AG08395 (cell line): ENCODE data around the gene MSI2.

Source experiments
- DNase-seq: peaks from one replicate; pipeline ENCODE4 v3.0.0; 2012; ENCODE audit warnings: mixed read lengths, low spot score

MSI2 gene

GRCh38 chr17:57246257-57246656 is 10.1 kb upstream of the MSI2 start:
- no peak for DNase-seq

GRCh38 chr17:57247261-57247660 is 9.1 kb upstream of the MSI2 start:
- no peak for DNase-seq

DNA sequence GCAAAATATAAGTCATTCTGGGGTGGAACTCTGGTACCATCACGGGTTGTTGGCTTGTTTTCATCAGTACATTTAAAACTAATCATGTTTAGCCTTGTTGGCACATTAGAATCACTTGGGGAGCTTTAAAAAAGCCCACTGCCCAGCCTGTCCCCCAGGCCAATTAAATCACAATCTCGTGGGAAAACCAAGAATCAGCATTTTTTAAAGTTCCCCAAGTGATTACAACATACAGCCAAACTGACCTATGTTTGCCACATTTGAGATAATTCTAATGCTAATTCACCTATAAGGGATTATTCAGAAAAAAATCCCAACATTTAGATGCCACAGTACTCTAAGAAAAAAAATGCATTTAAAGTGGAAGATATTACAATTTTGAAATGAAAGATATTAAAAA is 8.4 kb upstream of the MSI2 start:
- DNase-seq = no peak

DNA sequence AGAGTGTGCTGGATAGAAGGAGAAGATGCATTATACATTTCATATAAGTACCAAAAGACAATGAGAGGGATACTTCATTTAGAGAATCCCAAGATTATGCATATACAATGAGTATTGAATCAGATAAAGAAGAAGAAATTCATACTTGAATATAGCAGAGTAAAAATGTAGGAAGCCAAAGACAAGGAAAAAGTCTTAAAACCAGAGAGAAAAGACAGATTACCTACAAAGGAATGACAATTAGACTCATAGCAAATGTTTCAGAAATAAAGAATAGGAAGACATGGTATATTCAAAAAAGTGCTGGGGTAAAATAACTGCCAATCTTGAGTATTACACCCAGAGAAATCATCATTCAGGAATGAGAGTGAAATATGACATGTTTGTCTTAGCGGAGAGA is 6.8 kb upstream of the MSI2 start:
- DNase-seq = no peak

DNA sequence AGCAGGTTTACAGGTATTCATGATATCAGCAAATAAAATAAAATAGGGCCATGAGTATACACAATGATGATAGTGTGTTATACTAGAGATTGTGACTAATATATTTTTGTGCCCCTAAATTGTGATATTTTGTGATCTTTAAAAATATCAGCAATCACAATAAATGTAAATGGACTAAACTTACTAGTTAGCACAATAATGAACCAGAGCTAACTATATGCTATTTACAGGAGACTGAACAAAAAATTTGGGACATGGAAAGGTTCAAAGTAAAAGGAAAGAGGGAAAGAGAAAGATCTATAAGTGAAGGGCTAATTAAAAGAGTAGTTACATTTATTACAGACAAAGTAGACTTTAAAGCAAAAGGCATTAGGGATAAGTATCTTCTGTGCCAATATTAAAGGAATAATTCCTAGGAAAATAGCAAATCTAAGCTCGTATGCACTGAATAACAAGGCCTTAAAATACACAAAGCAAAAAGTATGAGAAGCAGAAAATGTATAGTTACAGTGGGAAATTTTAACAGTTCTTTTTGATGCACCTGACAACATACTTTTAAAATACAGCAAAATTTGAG is 5.0 kb upstream of the MSI2 start:
- DNase-seq = no peak

GRCh38 chr17:57253362-57254065 is 2.8 kb upstream of the MSI2 start:
- no peak for DNase-seq

- DNase-seq = no peak
Measured at GRCh38 chr17:57255182-57255775, 1.0 kb upstream of the MSI2 start.

- no peak for DNase-seq
Measured at GRCh38 chr17:57256708-57257112, 387 bp downstream of the MSI2 start.

- no peak for DNase-seq
Measured at GRCh38 chr17:57257195-57257894, 1.0 kb downstream of the MSI2 start.

- no peak for DNase-seq
Measured at GRCh38 chr17:57257895-57258851, 1.9 kb downstream of the MSI2 start.

DNA sequence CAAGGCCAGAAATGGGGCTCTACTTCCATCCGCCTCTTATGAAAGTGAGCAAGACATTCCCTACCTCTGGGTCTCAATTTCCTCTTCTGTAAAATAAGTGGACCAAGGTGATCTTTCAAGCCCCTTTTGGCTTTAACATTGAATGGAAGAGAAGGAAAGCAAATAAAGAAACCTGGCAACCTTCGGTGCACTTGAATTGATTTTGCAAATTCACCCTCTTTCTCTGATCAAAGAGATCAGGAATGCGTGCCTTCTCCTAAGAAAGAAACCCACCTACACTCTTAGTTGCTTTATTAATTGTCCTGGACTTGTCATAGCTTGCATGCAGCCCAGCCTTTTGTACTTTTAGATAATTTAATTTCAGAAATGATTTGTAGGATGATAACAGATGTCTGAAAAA is 3.0 kb downstream of the MSI2 start:
- DNase-seq = no peak

DNA sequence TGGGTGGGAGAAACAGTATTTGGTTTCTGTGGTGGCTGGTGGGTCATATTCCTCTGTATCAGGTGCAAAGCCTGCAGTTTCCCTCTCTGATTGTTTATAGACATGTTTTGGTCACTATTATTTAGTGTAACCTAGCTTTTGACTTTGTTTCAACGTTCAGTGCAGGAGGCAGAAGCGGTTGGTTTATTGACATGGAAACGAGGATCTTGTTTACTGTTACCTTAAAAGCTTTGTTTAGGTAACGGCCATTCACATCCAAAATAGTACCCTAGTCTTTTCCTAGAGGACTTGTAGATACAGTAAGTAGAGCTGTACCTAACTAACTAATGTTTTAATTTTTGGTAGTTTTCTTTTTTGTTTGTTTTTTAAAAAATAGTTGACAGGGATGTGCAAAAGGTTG is 3.5 kb downstream of the MSI2 start:
- DNase-seq = no peak

DNA sequence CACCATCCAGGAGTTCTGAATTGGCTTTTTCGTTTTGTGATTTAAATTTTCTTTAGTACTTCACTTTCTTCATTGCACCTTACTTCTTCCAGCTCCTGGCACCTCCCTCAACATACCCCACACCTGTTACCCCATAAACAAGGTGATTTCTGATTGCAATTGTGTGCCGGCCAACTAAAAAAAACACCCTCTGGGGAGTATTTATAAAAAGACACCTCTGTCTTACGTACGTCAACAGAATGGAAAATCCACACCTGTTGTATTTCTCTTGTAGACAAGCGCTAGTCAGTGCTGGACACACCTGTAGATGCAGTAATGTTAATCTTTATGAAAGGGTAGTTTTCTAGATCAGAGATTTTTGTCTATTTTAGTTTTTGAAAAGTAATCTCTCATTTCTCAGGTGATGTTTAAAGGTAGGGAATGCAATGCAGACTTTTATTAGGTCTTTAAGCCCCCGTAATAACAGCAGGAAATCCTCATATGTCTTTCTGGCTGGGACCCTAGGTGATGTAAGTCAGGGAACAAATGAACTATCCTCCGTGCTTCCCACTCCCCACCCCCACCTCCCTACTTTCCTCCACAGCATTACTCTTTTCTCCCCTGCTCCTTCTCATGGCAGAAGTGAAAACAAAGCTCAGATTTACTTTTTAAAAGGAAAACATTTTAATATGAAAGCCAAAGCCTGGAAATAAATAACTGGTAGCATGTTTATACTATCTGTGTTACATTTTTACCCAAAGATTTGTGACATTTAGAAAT is 4.2 kb downstream of the MSI2 start:
- no peak for DNase-seq

- no peak for DNase-seq
Measured at GRCh38 chr17:57261084-57261461, 4.8 kb downstream of the MSI2 start.

DNA sequence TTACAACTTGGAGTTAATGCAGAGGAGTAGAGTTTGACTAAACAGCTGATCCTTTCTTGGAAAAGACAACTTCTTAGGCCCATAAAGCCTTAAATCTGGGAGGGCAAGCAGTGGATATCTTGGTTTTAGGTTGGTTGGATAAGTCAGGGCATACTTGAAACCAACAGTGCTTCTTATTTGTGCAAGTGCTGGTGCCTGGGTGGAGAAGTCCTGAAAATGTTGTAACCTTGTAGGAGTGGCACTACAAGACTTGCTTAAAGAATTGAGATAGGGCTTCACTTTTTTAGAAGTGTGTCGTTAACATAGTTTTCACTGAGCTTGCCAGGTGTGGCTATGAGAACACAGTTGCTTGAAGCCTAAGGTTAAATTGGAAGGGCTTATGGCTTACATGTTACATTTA is 6.2 kb downstream of the MSI2 start:
- DNase-seq = no peak

- no peak for DNase-seq
Measured at GRCh38 chr17:57264250-57264649, 7.9 kb downstream of the MSI2 start.

DNA sequence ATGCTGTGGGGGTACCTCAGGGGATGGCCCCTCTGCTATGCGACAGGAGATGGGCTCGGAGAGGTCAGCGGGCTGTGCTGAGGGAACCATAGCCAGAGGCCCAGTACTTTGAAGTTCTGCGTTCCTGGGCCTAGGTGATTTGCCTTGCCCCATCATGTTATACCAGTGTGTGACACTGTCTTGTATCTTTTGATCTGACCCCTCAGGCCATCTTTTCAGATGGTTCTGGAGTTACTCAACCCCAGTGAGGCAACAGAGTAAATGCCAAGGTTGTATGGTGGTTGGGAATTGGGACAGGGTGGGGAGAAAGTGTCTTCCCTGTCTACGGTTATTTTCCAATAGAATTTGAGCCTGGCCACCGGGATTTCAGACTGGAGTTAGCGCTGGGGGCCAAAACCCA is 8.5 kb downstream of the MSI2 start:
- DNase-seq = no peak

- no peak for DNase-seq
Measured at GRCh38 chr17:57266902-57267311, 10.6 kb downstream of the MSI2 start.

DNA sequence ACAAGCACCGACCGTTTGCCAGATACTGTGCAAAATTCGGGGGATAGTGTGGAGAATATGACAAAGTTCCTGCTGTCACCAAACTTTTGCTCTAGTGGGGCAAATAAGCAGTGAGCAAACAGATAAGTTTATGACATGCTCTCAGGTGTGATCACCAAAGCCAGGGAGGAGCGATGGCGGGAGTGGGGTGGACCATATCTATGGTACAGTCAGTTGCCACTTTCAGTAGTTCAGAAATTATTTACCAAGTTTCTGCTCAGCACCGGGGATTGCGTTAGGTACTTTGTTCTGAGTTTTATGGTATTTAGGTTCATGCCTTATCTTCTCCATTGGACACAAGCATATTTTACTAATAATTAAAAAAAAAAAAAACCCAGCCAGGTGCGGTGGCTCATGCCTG is 11.9 kb downstream of the MSI2 start:
- no peak for DNase-seq

GRCh38 chr17:57269052-57269451 is 12.7 kb downstream of the MSI2 start:
- DNase-seq = no peak

DNA sequence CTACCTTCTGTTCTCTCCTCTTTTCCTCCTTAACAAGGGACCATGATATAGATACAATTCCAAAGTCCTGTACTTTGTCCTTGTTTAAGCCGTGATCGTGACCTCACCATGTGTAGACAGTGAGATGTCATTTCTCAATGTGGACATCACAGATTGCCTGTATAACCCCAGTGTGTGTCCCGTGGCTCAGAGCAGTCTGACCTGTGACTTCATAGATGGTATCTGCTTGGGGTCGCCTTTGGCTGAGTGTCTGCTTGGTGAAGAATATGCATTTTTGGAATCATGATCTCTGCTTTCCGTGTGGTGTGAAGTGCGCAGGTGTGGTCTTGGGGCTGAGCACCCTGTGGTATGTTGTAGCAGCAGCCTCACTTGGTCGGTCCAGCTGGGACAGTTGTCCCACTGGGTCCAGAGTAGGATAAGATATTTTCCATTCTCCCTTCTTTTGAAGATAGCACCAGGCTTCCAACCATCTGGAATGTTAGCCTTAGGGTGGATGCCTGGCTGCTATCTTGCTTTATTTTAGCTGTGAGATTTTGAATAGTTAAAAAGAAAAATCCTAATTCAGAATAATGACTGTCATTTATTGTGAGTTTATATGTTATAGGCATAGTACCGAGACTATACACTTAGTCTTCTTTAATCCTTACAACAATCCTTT is 13.4 kb downstream of the MSI2 start:
- DNase-seq = no peak
